Memory B cell (primary cell): Measurements from ENCODE around the gene NSMCE1.

Experiments
- ATAC-seq: fragments of 150-1000 bp; cut with Tn5 transposase; 2 replicates; pipeline ENCODE4 v1.10.0; 2021; ENCODE audit warnings: low read depth, mild to moderate bottlenecking, moderate library complexity
- DNase-seq, 2 donors: peaks; one replicate each; pipeline ENCODE4 v3.0.0; 2022; ENCODE audit warnings: low spot score in 2 of 2
- H3K27ac Mint-ChIP-seq: one replicate; pipeline ENCODE4 v1.8.0; 2022; ENCODE audit warnings: mild to moderate bottlenecking, moderate library complexity, mixed read lengths
- H3K27me3 Mint-ChIP-seq: one replicate; pipeline ENCODE4 v1.8.0; 2022; ENCODE audit warnings: mixed read lengths
- H3K36me3 Mint-ChIP-seq: one replicate; pipeline ENCODE4 v1.8.0; 2022; ENCODE audit warnings: mild to moderate bottlenecking, mixed read lengths
- H3K4me1 Mint-ChIP-seq: one replicate; pipeline ENCODE4 v1.8.0; 2022; ENCODE audit warnings: mixed read lengths
- H3K4me3 Mint-ChIP-seq: one replicate; pipeline ENCODE4 v1.8.0; 2022; ENCODE audit warnings: mild to moderate bottlenecking, moderate library complexity, mixed read lengths
- H3K9me3 Mint-ChIP-seq: one replicate; pipeline ENCODE4 v1.8.0; 2022; ENCODE audit warnings: mixed read lengths

Gene NSMCE1, protein sequence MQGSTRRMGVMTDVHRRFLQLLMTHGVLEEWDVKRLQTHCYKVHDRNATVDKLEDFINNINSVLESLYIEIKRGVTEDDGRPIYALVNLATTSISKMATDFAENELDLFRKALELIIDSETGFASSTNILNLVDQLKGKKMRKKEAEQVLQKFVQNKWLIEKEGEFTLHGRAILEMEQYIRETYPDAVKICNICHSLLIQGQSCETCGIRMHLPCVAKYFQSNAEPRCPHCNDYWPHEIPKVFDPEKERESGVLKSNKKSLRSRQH

GRCh38 chr16:27268376-27269299, at the start of gene NSMCE1:
NSMCE1 (minus strand) TSS chr16:27268772; CDS start chr16:27257570, 11,202 bp downstream.
- H3K9me3 Mint-ChIP-seq: peaks cover 2% of the 10 kb centered on the region
- H3K36me3 Mint-ChIP-seq: peaks cover 4% of the 10 kb centered on the region
- H3K27ac Mint-ChIP-seq: peak within 1 kb of the TSS; percentile 97
- H3K27me3 Mint-ChIP-seq: no peaks in the 10 kb centered on the region
- peaks cover 32% of the 10 kb centered on the region for H3K4me1 Mint-ChIP-seq
- peak within 1 kb of the TSS; percentile 92 for H3K4me3 Mint-ChIP-seq
- DNase-seq (peak; percentile 95 to 96), ATAC-seq (peak; percentile 98)

DNA sequence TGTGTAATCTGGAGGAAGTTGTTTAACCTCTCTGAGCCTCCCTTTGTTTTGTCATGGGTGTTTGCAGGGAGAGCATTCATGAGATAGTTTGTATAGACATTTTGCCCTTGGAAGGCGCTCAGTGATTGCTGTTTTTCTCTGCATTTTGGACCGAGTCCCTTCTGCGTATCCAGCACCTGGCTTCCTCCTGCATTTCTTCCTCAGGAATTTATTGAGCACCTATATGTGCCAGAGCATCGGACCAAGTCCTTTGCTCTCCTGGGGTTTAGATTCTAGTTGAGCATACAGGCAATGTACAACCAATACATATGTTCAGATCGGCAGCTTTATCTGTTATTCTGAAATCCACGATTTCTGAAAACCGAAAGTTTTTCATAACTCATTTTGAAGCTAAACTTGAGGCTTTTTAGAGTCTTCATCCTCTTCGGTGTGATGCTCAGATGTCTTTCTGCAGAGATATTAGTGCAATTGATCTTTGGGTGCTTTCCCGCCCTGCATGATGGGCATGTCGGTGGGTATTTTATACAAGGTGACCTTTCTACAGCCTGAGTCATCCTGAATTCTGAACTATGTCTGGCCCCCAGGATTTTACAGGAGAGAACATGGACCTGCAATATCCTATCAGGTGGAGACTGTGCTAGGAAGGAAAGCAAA, 49.3 kb upstream of the NSMCE1 start:
- H3K36me3 Mint-ChIP-seq: no peaks in the 10 kb centered on the region
- H3K9me3 Mint-ChIP-seq: no peaks in the 10 kb centered on the region
- H3K27ac Mint-ChIP-seq: peak overlapping the region; percentile 64
- ATAC-seq: no peak
- no peaks in the 10 kb centered on the region for H3K27me3 Mint-ChIP-seq
- H3K4me3 Mint-ChIP-seq: peak overlapping the region; percentile 67
- peaks cover 39% of the 10 kb centered on the region for H3K4me1 Mint-ChIP-seq
- no peak for DNase-seq

DNA sequence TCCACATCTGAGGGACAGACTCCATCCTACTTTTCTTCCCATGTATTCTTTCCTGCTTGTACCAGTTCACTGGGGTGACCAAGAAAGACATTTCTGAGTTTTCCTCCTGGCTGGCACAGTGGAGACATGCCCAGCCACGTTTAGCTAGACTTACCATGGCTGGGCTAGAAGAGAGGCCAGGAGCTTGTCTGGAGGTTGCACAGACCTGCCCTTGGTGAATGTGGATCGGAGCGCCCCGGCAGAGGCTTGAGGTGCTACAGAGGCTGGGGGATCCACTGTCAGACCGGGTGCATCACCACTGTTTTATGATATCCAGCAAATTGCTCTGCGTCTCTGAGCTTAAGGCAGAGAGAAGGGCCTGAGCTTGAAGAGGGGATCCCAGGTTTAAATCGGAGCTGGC, 48.7 kb upstream of the NSMCE1 start:
- no peaks in the 10 kb centered on the region for H3K27me3 Mint-ChIP-seq
- no peaks in the 10 kb centered on the region for H3K36me3 Mint-ChIP-seq

DNA sequence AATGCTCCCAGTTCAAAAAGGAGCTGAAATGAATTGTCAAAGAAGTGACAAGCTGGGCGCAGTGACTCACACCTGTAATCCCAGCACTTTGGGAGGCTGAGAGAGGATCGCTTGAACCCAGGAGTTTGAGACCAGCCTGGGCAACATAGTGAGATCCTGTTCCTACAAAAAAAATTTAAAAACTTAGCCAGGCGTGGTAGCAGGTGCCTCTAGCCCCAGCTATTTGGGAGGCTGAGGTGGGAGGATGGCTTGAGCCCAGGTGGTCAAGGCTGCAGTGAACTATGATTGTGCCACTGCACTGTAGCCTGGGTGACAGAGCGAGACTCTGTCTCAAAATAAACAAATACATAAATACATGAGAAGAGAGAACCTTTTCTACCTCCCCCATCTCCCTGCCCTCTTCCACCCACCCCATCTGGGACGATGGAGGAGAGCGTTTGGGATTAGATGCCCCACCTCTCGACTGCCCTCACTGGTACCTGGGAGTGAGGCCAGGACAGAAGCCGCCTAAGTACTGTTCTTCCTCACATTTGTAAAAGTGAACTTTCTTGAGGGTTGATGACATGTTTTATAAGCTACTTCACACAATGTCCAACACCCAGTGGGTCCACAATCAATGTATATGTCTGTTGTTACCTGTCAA, 47.6 kb upstream of the NSMCE1 start:
- ATAC-seq (no peak), DNase-seq (no peak)
- Mint-ChIP-seq H3K4me1 (peaks cover 39% of the 10 kb centered on the region), H3K27ac (peak overlapping the region; percentile 76), H3K27me3 (no peaks in the 10 kb centered on the region), H3K4me3 (peak overlapping the region; percentile 27), H3K36me3 (no peaks in the 10 kb centered on the region), H3K9me3 (no peaks in the 10 kb centered on the region)

More for the DNA sequence above, 48.7 kb upstream of the NSMCE1 start:
- no peaks in the 10 kb centered on the region for H3K9me3 Mint-ChIP-seq
- DNase-seq (no peak), ATAC-seq (no peak)
- H3K4me3 Mint-ChIP-seq: peak overlapping the region; percentile 50
- H3K4me1 Mint-ChIP-seq: peaks cover 37% of the 10 kb centered on the region
- H3K27ac Mint-ChIP-seq: peak overlapping the region; percentile 28

DNA sequence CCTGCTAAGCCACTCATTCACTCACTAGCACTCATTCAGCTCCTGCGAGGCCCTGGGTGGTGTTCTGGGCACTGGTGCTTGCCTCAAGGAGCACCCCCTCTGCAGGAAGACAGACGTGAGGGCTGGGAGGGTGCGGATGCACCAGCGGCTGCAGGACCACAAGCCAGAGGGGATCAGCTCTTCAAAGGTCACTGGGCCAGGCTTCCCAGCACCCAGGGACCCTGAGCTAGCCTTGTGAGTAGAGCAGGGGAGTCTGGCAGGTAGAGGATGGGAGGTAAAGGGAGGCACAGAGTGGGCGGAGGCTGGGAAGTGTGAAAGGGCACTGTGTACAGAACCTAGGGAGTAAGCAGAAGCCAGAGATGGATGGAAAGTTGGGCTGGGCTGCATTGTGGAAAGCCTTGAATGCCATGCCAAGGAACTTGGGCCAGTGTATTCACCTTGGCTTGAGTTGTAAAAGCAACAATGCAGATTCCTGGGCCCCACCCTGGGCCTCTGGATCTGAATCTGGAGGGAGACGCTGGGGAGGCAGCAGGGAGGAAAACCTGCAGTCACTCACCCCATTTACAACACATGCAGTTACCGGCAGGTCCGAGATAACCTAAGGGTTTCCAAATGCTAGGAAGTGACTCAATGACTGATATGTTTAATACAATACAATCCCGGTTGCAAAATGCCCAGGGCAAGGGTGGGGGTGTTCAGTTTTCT, 46.9 kb upstream of the NSMCE1 start:
- Mint-ChIP-seq H3K9me3 (no peaks in the 10 kb centered on the region), H3K4me3 (peak overlapping the region; percentile 90), H3K36me3 (no peaks in the 10 kb centered on the region), H3K4me1 (peaks cover 39% of the 10 kb centered on the region), H3K27me3 (no peaks in the 10 kb centered on the region), H3K27ac (peak overlapping the region; percentile 92)
- DNase-seq (no peak), ATAC-seq (no peak)

DNA sequence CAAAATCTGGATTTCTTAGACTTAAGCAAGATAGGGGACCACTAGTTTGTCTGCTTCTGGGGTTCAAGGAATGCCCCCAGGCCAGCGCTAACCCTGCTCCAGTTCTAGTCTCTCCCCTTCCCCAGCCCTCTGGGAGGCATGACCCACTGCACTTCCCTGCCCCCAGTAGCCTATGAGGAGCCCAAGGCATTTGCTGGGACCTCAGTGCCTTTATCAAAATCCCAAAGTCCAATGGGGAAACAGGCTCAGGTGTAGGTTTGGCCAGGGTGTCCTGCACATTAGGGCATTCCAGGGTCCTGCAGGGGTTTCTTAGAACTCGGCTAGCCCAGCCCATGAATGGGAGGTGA, 46.4 kb upstream of the NSMCE1 start:
- Mint-ChIP-seq H3K4me1 (peaks cover 39% of the 10 kb centered on the region), H3K27me3 (no peaks in the 10 kb centered on the region), H3K36me3 (no peaks in the 10 kb centered on the region)

DNA sequence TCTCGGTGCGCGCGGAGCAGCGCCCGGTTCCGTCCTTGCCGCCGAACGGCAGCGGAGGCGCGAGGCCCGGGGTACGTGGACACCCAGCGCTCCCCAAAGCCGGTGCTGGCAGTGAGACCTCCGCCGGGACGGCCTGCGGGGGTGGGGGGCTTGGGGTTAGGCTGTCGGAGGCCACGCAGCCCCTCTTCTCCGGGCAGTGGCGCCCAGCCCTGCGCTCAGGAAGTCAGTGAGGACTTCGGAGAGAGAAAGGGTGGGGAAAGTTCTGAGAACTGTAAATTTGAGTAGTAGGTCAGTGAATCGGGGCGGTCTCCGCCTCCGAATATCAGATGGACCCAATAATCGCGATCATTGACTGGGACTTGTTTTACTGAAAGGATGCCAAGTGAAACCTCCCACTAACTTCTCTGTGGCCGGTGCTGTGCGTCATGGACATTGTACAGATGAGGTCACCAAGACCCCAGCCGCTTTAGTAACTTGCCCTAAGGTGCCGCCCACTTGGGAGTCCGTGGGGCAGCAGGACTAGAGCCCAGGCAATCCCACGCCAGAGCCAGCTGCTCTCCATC, 45.7 kb upstream of the NSMCE1 start:
- DNase-seq (peak in 1 of 2 donors; percentile 29), ATAC-seq (peak; percentile 42)
- Mint-ChIP-seq H3K4me3 (peak overlapping the region; percentile 90), H3K9me3 (no peaks in the 10 kb centered on the region), H3K27ac (peak overlapping the region; percentile 92), H3K36me3 (no peaks in the 10 kb centered on the region), H3K4me1 (peaks cover 37% of the 10 kb centered on the region), H3K27me3 (no peaks in the 10 kb centered on the region)

More for the DNA sequence above, 46.4 kb upstream of the NSMCE1 start:
- Mint-ChIP-seq H3K9me3 (no peaks in the 10 kb centered on the region), H3K4me3 (peak overlapping the region; percentile 90), H3K27ac (peak overlapping the region; percentile 92)
- no peak for ATAC-seq
- no peak for DNase-seq

- peak within 1 kb of the TSS; percentile 92 for H3K27ac Mint-ChIP-seq
- no peaks in the 10 kb centered on the region for H3K27me3 Mint-ChIP-seq
- H3K4me1 Mint-ChIP-seq: peaks cover 32% of the 10 kb centered on the region
- no peaks in the 10 kb centered on the region for H3K36me3 Mint-ChIP-seq
- ATAC-seq (peak; percentile 79), DNase-seq (peak; percentile 52 to 68)
- H3K9me3 Mint-ChIP-seq: no peaks in the 10 kb centered on the region
- peak within 1 kb of the TSS; percentile 91 for H3K4me3 Mint-ChIP-seq
Measured at GRCh38 chr16:27313422-27314160, 45.0 kb upstream of the NSMCE1 start, which contains the start of gene IL4R. IL4R (plus strand) TSS chr16:27313974; CDS start chr16:27340204, 26,230 bp downstream.

DNA sequence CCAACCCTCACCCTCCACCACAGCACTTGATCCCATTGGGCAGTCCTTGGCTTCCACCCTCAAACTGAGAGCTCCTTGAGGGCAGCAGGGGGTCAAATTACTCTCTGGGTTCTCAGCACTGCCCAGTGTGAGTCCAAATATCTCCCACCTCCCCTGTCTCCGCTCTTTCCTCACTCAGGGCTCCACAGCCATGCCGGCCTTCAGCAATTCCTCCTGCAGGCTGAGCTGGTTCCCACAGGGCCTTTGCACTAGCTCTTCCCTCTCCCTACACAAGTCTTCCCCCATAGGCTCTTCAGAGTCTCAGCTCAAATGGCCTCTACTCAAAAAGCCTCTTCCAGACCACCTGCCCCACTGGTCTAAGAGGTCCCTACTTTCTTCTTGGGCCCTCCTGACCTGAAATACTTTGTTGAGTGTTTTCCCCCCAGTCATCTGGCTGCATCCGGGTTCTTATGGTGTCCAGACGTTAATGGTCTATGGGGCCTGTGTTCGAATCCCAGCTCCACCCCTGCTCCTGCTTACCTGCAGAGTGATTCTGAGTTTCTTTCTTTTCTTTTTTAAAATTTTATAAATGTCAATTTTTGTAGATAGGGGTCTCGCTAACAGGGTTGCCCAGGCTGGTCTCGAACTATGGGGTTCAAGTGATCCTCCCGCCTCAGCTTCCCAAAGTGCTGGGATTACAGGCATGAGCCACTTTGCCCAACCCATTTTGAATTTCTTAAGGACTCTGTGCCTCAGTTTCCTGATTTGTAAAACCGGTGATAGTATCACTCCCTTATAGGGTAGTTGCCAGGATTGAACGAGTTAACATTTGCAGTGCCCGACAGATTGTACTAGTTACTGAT, 44.2 kb upstream of the NSMCE1 start:
- Mint-ChIP-seq H3K36me3 (no peaks in the 10 kb centered on the region), H3K27me3 (no peaks in the 10 kb centered on the region), H3K9me3 (no peaks in the 10 kb centered on the region), H3K4me1 (peaks cover 24% of the 10 kb centered on the region), H3K27ac (peak overlapping the region; percentile 92), H3K4me3 (peak overlapping the region; percentile 91)
- DNase-seq: no peak
- ATAC-seq: no peak

GRCh38 chr16:27311897-27312303, 43.3 kb upstream of the NSMCE1 start:
- Mint-ChIP-seq H3K27me3 (no peaks in the 10 kb centered on the region), H3K4me1 (peaks cover 16% of the 10 kb centered on the region), H3K27ac (peak overlapping the region; percentile 35), H3K36me3 (no peaks in the 10 kb centered on the region), H3K9me3 (no peaks in the 10 kb centered on the region), H3K4me3 (no peak overlapping the region)
- no peak for ATAC-seq
- no peak for DNase-seq

DNA sequence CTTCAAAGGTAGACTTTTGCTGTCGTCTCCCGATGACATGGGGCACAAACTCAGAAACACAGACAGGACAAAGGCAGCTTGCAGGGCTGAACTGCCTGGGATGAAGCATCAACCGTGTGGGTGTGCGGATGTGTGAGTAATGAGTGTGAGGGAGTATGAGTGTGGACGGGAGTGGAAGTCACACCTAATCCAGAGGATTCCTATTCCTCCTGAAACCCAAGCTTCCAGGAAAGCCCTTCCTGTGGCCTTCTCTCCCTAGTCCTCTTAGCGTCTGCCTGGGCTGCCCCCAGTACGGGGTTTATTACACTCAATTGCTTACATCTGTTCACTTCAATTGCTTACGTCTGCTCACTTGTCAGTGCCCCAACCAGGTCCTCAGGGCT, 42.9 kb upstream of the NSMCE1 start:
- H3K9me3 Mint-ChIP-seq: peaks cover 2% of the 10 kb centered on the region
- DNase-seq (no peak), ATAC-seq (no peak)
- H3K36me3 Mint-ChIP-seq: no peaks in the 10 kb centered on the region
- H3K27me3 Mint-ChIP-seq: no peaks in the 10 kb centered on the region
- peak overlapping the region; percentile 35 for H3K27ac Mint-ChIP-seq
- H3K4me3 Mint-ChIP-seq: no peak overlapping the region
- H3K4me1 Mint-ChIP-seq: peaks cover 16% of the 10 kb centered on the region
